GM12878 (cell line): ENCODE measurements around the gene ARHGAP26. TPM values are rescaled to one million over a fixed set of nuclear protein-coding genes. Genes with fewer than 3 reads are reported as not detected.

ENCODE experiments used
- ATAC-seq: fragments of 200-7000 bp; cut with Tn5 transposase; 3 replicates; pipeline ENCODE4 v1.9.1; 2020; ENCODE audit warnings: mild to moderate bottlenecking, moderate library complexity
- BruUV-seq: library from RNA; stranded (reverse); fragments of 400-500 nt; replicated peaks from 2 replicates; lab custom pipeline; 2021; lab: Mats Ljungman, UMichigan
- CTCF ChIA-PET: fragments of 300-600 bp; sonication (Branson Sonifier 250); formaldehyde crosslinking; extraction: SDS; loops from one replicate; lab custom pipeline; 2021; ENCODE audit warnings: inconsistent platforms; lab: Yijun Ruan, JAX
- POLR2A ChIA-PET: fragments of 350-600 bp; formaldehyde crosslinking; extraction: SDS; loops from one replicate; lab custom pipeline; 2021; ENCODE audit warnings: inconsistent platforms; lab: Charles Lee
- RAD21 ChIA-PET: fragments of 300-600 bp; sonication (Branson Sonifier 250); formaldehyde crosslinking; loops from one replicate; lab custom pipeline; 2023; ENCODE audit warnings: antibody characterized with exemption; ENCODE audit not compliant: unreplicated experiment; lab: Charles Lee
- SMC1A ChIA-PET: fragments of 300-600 bp; sonication (Branson Sonifier 250); formaldehyde crosslinking; loops from one replicate; lab custom pipeline; 2023; ENCODE audit not compliant: unreplicated experiment, uncharacterized antibody; lab: Charles Lee
- DNase-seq: peaks from one replicate; pipeline ENCODE4 v3.0.0-alpha.2; 2011; ENCODE audit warnings: low read depth, low spot score
- FAIRE-seq: peaks from 3 replicates; lab custom pipeline; 2011; peaks lifted over from hg19 to GRCh38; lab: Jason Lieb, UNC
- H2AFZ ChIP-seq: 2 replicates; pipeline ENCODE4 v1.6.0; 2011; ENCODE audit warnings: low read depth, low read length, control low read depth; ENCODE audit not compliant: control insufficient read depth
- H3K27ac ChIP-seq: 2 replicates; pipeline ENCODE4 v1.5.1; 2011; ENCODE audit warnings: control low read depth; ENCODE audit not compliant: control insufficient read depth, insufficient read depth
- H3K27me3 ChIP-seq, 2 experiments: replicated peaks in 1 of 2; 2 replicates each; pipeline versions ENCODE4 v1.6.0 to v1.6.1; 2011; ENCODE audit warnings: low read length in 1 of 2; ENCODE audit not compliant: control insufficient read depth in 2 of 2, insufficient read depth in 2 of 2
- H3K36me3 ChIP-seq, 2 experiments: 2 replicates each; pipeline ENCODE4 v1.5.1; 2011; ENCODE audit warnings: low read length in 1 of 2; ENCODE audit not compliant: control insufficient read depth in 2 of 2, insufficient read depth in 2 of 2
- H3K4me1 ChIP-seq: 2 replicates; pipeline ENCODE4 v1.6.1; 2011; ENCODE audit warnings: mild to moderate bottlenecking, low read length, moderate library complexity, mixed read lengths; ENCODE audit not compliant: control insufficient read depth, insufficient read depth
- H3K4me2 ChIP-seq: 2 replicates; pipeline ENCODE4 v1.6.0; 2011; ENCODE audit warnings: control low read depth; ENCODE audit not compliant: control insufficient read depth, insufficient read depth
- H3K4me3 ChIP-seq: fragments of 200-600 bp; sonication (generic); 2 replicates; pipeline ENCODE4 v1.5.1; 2016
- H3K79me2 ChIP-seq: 2 replicates; pipeline ENCODE4 v1.6.0; 2011; ENCODE audit warnings: low read length; ENCODE audit not compliant: control insufficient read depth, insufficient read depth
- H3K9ac ChIP-seq: 2 replicates; pipeline ENCODE4 v1.8.0; 2011; ENCODE audit warnings: low read length, control low read depth, mixed read lengths; ENCODE audit not compliant: control insufficient read depth, insufficient read depth
- H3K9me3 ChIP-seq: replicated peaks from 3 replicates; pipeline ENCODE4 v1.5.1; 2011; ENCODE audit warnings: mild to moderate bottlenecking, low read length; ENCODE audit not compliant: control insufficient read depth, insufficient read depth
- H4K20me1 ChIP-seq: 2 replicates; pipeline ENCODE4 v1.6.0; 2011; ENCODE audit not compliant: control insufficient read depth, insufficient read depth
- BCL11A ChIP-seq: IDR thresholded peaks from 2 replicates; pipeline ENCODE4 v1.6.1; 2011; ENCODE audit warnings: low read depth, low read length
- BCL3 ChIP-seq: IDR thresholded peaks from 2 replicates; pipeline ENCODE4 v1.6.1; 2011; ENCODE audit warnings: borderline replicate concordance, low read depth, mild to moderate bottlenecking, moderate library complexity, low read length; ENCODE audit not compliant: insufficient read depth, poor library complexity, severe bottlenecking
- CBX5 ChIP-seq: sonication (generic); IDR thresholded peaks from 2 replicates; pipeline ENCODE4 v1.6.1; 2016; ENCODE audit warnings: low read depth, moderate library complexity, mild to moderate bottlenecking, inconsistent platforms
- DPF2 ChIP-seq: fragments of 450-650 bp; IDR thresholded peaks from 2 replicates; pipeline ENCODE4 v1.6.1; 2017; ENCODE audit warnings: mild to moderate bottlenecking
- EED ChIP-seq: sonication (generic); IDR thresholded peaks from 2 replicates; pipeline ENCODE4 v1.6.1; 2016; ENCODE audit warnings: antibody characterized with exemption, low read depth
- GABPA ChIP-seq: IDR thresholded peaks from 2 replicates; pipeline ENCODE4 v1.6.1; 2014; ENCODE audit warnings: antibody characterized with exemption, low read depth, mild to moderate bottlenecking, inconsistent platforms
- HCFC1 ChIP-seq: fragments of 150-350 bp; IDR thresholded peaks from 2 replicates; pipeline ENCODE4 v1.6.1; 2014; ENCODE audit warnings: low read length
- HSF1 ChIP-seq: fragments of 150-350 bp; IDR thresholded peaks from 2 replicates; pipeline ENCODE4 v1.6.1; 2014; ENCODE audit warnings: mild to moderate bottlenecking, low read depth, low read length
- KLF5 ChIP-seq: fragments of 450-650 bp; IDR thresholded peaks from 2 replicates; pipeline ENCODE4 v1.6.1; 2014; ENCODE audit warnings: mild to moderate bottlenecking; ENCODE audit not compliant: partially characterized antibody
- PAX5 ChIP-seq: IDR thresholded peaks from 2 replicates; pipeline ENCODE4 v1.6.1; 2011; ENCODE audit warnings: low read depth, low read length, borderline replicate concordance
- POLR2AphosphoS2 ChIP-seq: IDR thresholded peaks from 2 replicates; pipeline ENCODE4 v1.6.1; 2011; ENCODE audit warnings: low read depth, mild to moderate bottlenecking, low read length, improper control_type of control experiment, moderate library complexity
- RCOR1 ChIP-seq: conservative IDR thresholded peaks from 2 replicates; pipeline ENCODE4 v1.6.1; 2012; ENCODE audit warnings: low read depth, low read length, improper control_type of control experiment
- REST ChIP-seq: IDR thresholded peaks from 2 replicates; pipeline ENCODE4 v1.6.1; 2012; ENCODE audit warnings: mild to moderate bottlenecking, low read depth, low read length
- SRF ChIP-seq, 2 experiments: IDR thresholded peaks; 2 replicates each; pipeline ENCODE4 v1.6.1; 2011; ENCODE audit warnings: low read depth in 2 of 2, low read length in 2 of 2, mild to moderate bottlenecking in 1 of 2, moderate library complexity in 1 of 2
- TCF12 ChIP-seq: IDR thresholded peaks from 2 replicates; pipeline ENCODE4 v1.6.1; 2011; ENCODE audit warnings: low read depth, mild to moderate bottlenecking, low read length
- ZBED1 ChIP-seq: IDR thresholded peaks from 2 replicates; pipeline ENCODE4 v1.6.1; 2016; ENCODE audit warnings: borderline replicate concordance
- WGBS: methylation state at CpG from one replicate; pipeline ENCODE4 v1.1.6; 2016; ENCODE audit warnings: low lambda C conversion rate; ENCODE audit not compliant: insufficient replicate concordance, insufficient coverage; ENCODE audit errors: missing lambda C conversion rate; 5-methylcytosine and 5-hydroxymethylcytosine counted together
- in situ Hi-C: fragments of 300-500 bp; cut with MboI; formaldehyde crosslinking; loops from 9 replicates; pipeline ENCODE4 v1.14.3; 2018; ENCODE audit warnings: mixed read lengths
- intact Hi-C: fragments of 100-400 bp; cut with micrococcal nuclease; formaldehyde crosslinking; loops from one replicate; pipeline ENCODE4 v1.14.2; 2022; ENCODE audit not compliant: unreplicated experiment
- polyA plus RNA-seq, 11 experiments: library from polyadenylated mRNA; depleted of rRNA in 4 of 11; unstranded in 6 of 11; stranded (reverse) in 5 of 11; fragments of >200 nt; fragmentation: Nextera tagmentation in 4 of 11; fragmentation: Illumina TruSeq in 1 of 11; extraction: Ambion mirVana in 4 of 11; extraction: Trizol in 1 of 11; gene quantifications; 1 replicate in 1 of 11; 2 replicates in 10 of 11; pipeline versions ENCODE4 v1.2.1 to v1.2.3, GENCODE V29; 2011 to 2016; ENCODE audit warnings: inconsistent platforms in 2 of 11, missing spikeins in 2 of 11, low read depth in 1 of 11
- total RNA-seq, 4 experiments: library from RNA; depleted of rRNA in 3 of 4; stranded (reverse); fragments of >200 nt in 3 of 4; fragmentation: Illumina TruSeq in 1 of 4; extraction: Trizol in 1 of 4; gene quantifications; 2 replicates each; pipeline versions ENCODE4 v1.2.1 to v1.2.3, GENCODE V29; 2013 to 2021

ARHGAP26 gene
- total and polyA plus RNA-seq, 10 of the 15 experiments (the other 5 are each of a cell fraction or from before 2014, with no cell fraction given) = 9.4 to 41.5 (median 19.3) TPM

- TSS peak; percentile 43 for BruUV-seq
- peaks cover 53% of the 10 kb centered on the region for H3K4me1 ChIP-seq
- WGBS = 5% methylated on average over 15 of the region's 15 CpGs
- H3K27ac ChIP-seq = peak overlapping the region; percentile 90
- no peaks in the 10 kb centered on the region; the same call in 1 of the 2 replicates for H3K79me2 ChIP-seq
- H2AFZ ChIP-seq = peak overlapping the region; percentile 81
- ChIA-PET CTCF (interaction anchor here (0.8 to 8.7 kb wide), 23 partner anchors 9 to 220 kb away, joined by 3 to 82 read pairs (median 3); partner anchors contain the start of gene NR3C1), POLR2A (interaction anchor here (0.6 to 5.8 kb wide), 26 partner anchors 8 to 180 kb away, joined by 3 to 60 read pairs (median 4); no protein-coding TSS in a partner anchor), RAD21 (interaction anchor here (0.6 to 10.8 kb wide), 37 partner anchors 10 to 252 kb away, joined by 3 to 227 read pairs (median 5); partner anchors contain the start of gene NR3C1), SMC1A (interaction anchor here (0.5 to 12.3 kb wide), 44 partner anchors 8 to 1005 kb away, joined by 3 to 193 read pairs (median 4); no protein-coding TSS in a partner anchor)
- intact Hi-C loops = loop anchor here (1.0 kb wide), 2 partner anchors 23 to 47 kb away; no protein-coding TSS in a partner anchor
- H4K20me1 ChIP-seq = no peaks in the 10 kb centered on the region
- peak overlapping the region; percentile 32; the same call in 1 of the 2 replicates for H3K4me3 ChIP-seq
- ATAC-seq (peak; percentile 82), DNase-seq (peak; percentile 84), FAIRE-seq (no peak)
- H3K9me3 ChIP-seq = no peaks in the 10 kb centered on the region
- peaks cover 0 to 6% of the 10 kb centered on the region in 2 experiments; a peak in 2 of 4 replicates for H3K36me3 ChIP-seq
- peak overlapping the region; percentile 67 for H3K4me2 ChIP-seq
- peak overlapping the region; percentile 13 for H3K9ac ChIP-seq
- in situ Hi-C loops = no loop called here
- no peaks in the 10 kb centered on the region for H3K27me3 ChIP-seq
- peak; percentile 93 for TF ChIP-seq BCL11A
- TF ChIP-seq SRF (IDR thresholded peaks at IDR 0.05; ENCODE audit: low read depth in 2 of 2, low read length in 2 of 2) = peak in 1 of 2 experiments; percentile 40; a peak in 1 of 4 replicates
- peak; percentile 71; the same call in 1 of the 2 replicates for TF ChIP-seq CBX5
- TF ChIP-seq BCL3 = peak; percentile 61
- no peak for TF ChIP-seq KLF5
- TF ChIP-seq PAX5 = peak; percentile 82; the same call in 1 of the 2 replicates
- TF ChIP-seq HSF1 = no peak
- no peak for TF ChIP-seq GABPA
- 0 out of 2 replicates have a peak, but pooled peaks have one; percentile 21 for TF ChIP-seq RCOR1
- TF ChIP-seq POLR2AphosphoS2 = peak; percentile 49; the same call in 1 of the 2 replicates
- TF ChIP-seq REST = no peak; the same call in 1 of the 2 replicates
- no peak for TF ChIP-seq HCFC1
- TF ChIP-seq TCF12 = peak; percentile 99
- TF ChIP-seq EED = peak; percentile 99
- TF ChIP-seq DPF2 = peak; percentile 96
- peak; percentile 8; the same call in 1 of the 2 replicates for TF ChIP-seq ZBED1
Observed at GRCh38 chr5:143182901-143183820, 413.0 kb downstream of the ARHGAP26 start.
